GM12878 (cell line): Measurements from ENCODE around the gene FFAR3. TPM values are rescaled to one million over a fixed set of nuclear protein-coding genes. Genes with fewer than 3 reads are reported as not detected.

Experiments
- ATAC-seq: fragments of 200-7000 bp; cut with Tn5 transposase; 3 replicates; pipeline ENCODE4 v1.9.1; 2020; ENCODE audit warnings: mild to moderate bottlenecking, moderate library complexity
- BruUV-seq: library from RNA; stranded (reverse); fragments of 400-500 nt; replicated peaks from 2 replicates; lab custom pipeline; 2021; lab: Mats Ljungman, UMichigan
- CTCF ChIA-PET: fragments of 300-600 bp; sonication (Branson Sonifier 250); formaldehyde crosslinking; extraction: SDS; loops from one replicate; lab custom pipeline; 2021; ENCODE audit warnings: inconsistent platforms; lab: Yijun Ruan, JAX
- POLR2A ChIA-PET: fragments of 350-600 bp; formaldehyde crosslinking; extraction: SDS; loops from one replicate; lab custom pipeline; 2021; ENCODE audit warnings: inconsistent platforms; lab: Charles Lee
- RAD21 ChIA-PET: fragments of 300-600 bp; sonication (Branson Sonifier 250); formaldehyde crosslinking; loops from one replicate; lab custom pipeline; 2023; ENCODE audit warnings: antibody characterized with exemption; ENCODE audit not compliant: unreplicated experiment; lab: Charles Lee
- SMC1A ChIA-PET: fragments of 300-600 bp; sonication (Branson Sonifier 250); formaldehyde crosslinking; loops from one replicate; lab custom pipeline; 2023; ENCODE audit not compliant: unreplicated experiment, uncharacterized antibody; lab: Charles Lee
- DNase-seq: peaks from one replicate; pipeline ENCODE4 v3.0.0-alpha.2; 2011; ENCODE audit warnings: low read depth, low spot score
- FAIRE-seq: peaks from 3 replicates; lab custom pipeline; 2011; peaks lifted over from hg19 to GRCh38; lab: Jason Lieb, UNC
- H2AFZ ChIP-seq: 2 replicates; pipeline ENCODE4 v1.6.0; 2011; ENCODE audit warnings: low read depth, low read length, control low read depth; ENCODE audit not compliant: control insufficient read depth
- H3K27ac ChIP-seq: 2 replicates; pipeline ENCODE4 v1.5.1; 2011; ENCODE audit warnings: control low read depth; ENCODE audit not compliant: control insufficient read depth, insufficient read depth
- H3K27me3 ChIP-seq, 2 experiments: replicated peaks in 1 of 2; 2 replicates each; pipeline versions ENCODE4 v1.6.0 to v1.6.1; 2011; ENCODE audit warnings: low read length in 1 of 2; ENCODE audit not compliant: control insufficient read depth in 2 of 2, insufficient read depth in 2 of 2
- H3K36me3 ChIP-seq, 2 experiments: 2 replicates each; pipeline ENCODE4 v1.5.1; 2011; ENCODE audit warnings: low read length in 1 of 2; ENCODE audit not compliant: control insufficient read depth in 2 of 2, insufficient read depth in 2 of 2
- H3K4me1 ChIP-seq: 2 replicates; pipeline ENCODE4 v1.6.1; 2011; ENCODE audit warnings: mild to moderate bottlenecking, low read length, moderate library complexity, mixed read lengths; ENCODE audit not compliant: control insufficient read depth, insufficient read depth
- H3K4me2 ChIP-seq: 2 replicates; pipeline ENCODE4 v1.6.0; 2011; ENCODE audit warnings: control low read depth; ENCODE audit not compliant: control insufficient read depth, insufficient read depth
- H3K4me3 ChIP-seq: fragments of 200-600 bp; sonication (generic); 2 replicates; pipeline ENCODE4 v1.5.1; 2016
- H3K79me2 ChIP-seq: 2 replicates; pipeline ENCODE4 v1.6.0; 2011; ENCODE audit warnings: low read length; ENCODE audit not compliant: control insufficient read depth, insufficient read depth
- H3K9ac ChIP-seq: 2 replicates; pipeline ENCODE4 v1.8.0; 2011; ENCODE audit warnings: low read length, control low read depth, mixed read lengths; ENCODE audit not compliant: control insufficient read depth, insufficient read depth
- H3K9me3 ChIP-seq: replicated peaks from 3 replicates; pipeline ENCODE4 v1.5.1; 2011; ENCODE audit warnings: mild to moderate bottlenecking, low read length; ENCODE audit not compliant: control insufficient read depth, insufficient read depth
- H4K20me1 ChIP-seq: 2 replicates; pipeline ENCODE4 v1.6.0; 2011; ENCODE audit not compliant: control insufficient read depth, insufficient read depth
- HDGF ChIP-seq: fragments of 450-650 bp; IDR thresholded peaks from 2 replicates; pipeline ENCODE4 v1.6.1; 2016; ENCODE audit warnings: antibody characterized with exemption
- NR2C2 ChIP-seq: IDR thresholded peaks from 2 replicates; pipeline ENCODE4 v1.6.1; 2011; ENCODE audit warnings: borderline replicate concordance, low read depth; ENCODE audit not compliant: control insufficient read depth, insufficient read length
- POLR2A ChIP-seq: IDR thresholded peaks from 2 replicates; pipeline ENCODE4 v1.6.1; 2011; ENCODE audit warnings: low read depth, mild to moderate bottlenecking, low read length
- WGBS: methylation state at CpG from one replicate; pipeline ENCODE4 v1.1.6; 2016; ENCODE audit warnings: low lambda C conversion rate; ENCODE audit not compliant: insufficient replicate concordance, insufficient coverage; ENCODE audit errors: missing lambda C conversion rate; 5-methylcytosine and 5-hydroxymethylcytosine counted together
- in situ Hi-C: fragments of 300-500 bp; cut with MboI; formaldehyde crosslinking; loops from 9 replicates; pipeline ENCODE4 v1.14.3; 2018; ENCODE audit warnings: mixed read lengths
- intact Hi-C: fragments of 100-400 bp; cut with micrococcal nuclease; formaldehyde crosslinking; loops from one replicate; pipeline ENCODE4 v1.14.2; 2022; ENCODE audit not compliant: unreplicated experiment
- polyA plus RNA-seq, 11 experiments: library from polyadenylated mRNA; depleted of rRNA in 4 of 11; unstranded in 6 of 11; stranded (reverse) in 5 of 11; fragments of >200 nt; fragmentation: Nextera tagmentation in 4 of 11; fragmentation: Illumina TruSeq in 1 of 11; extraction: Ambion mirVana in 4 of 11; extraction: Trizol in 1 of 11; gene quantifications; 1 replicate in 1 of 11; 2 replicates in 10 of 11; pipeline versions ENCODE4 v1.2.1 to v1.2.3, GENCODE V29; 2011 to 2016; ENCODE audit warnings: inconsistent platforms in 2 of 11, missing spikeins in 2 of 11, low read depth in 1 of 11
- total RNA-seq, 4 experiments: library from RNA; depleted of rRNA in 3 of 4; stranded (reverse); fragments of >200 nt in 3 of 4; fragmentation: Illumina TruSeq in 1 of 4; extraction: Trizol in 1 of 4; gene quantifications; 2 replicates each; pipeline versions ENCODE4 v1.2.1 to v1.2.3, GENCODE V29; 2013 to 2021

FFAR3 gene
- total and polyA plus RNA-seq, 10 of the 15 experiments (the other 5 are each of a cell fraction or from before 2014, with no cell fraction given), result 0.15 to 0.18 TPM; not detected in 8

- BruUV-seq, result no TSS peak
- Histone ChIP-seq H3K9ac (no peak overlapping the region), H3K27me3 (no peaks in the 10 kb centered on the region), H3K9me3 (no peaks in the 10 kb centered on the region), H3K4me1 (peaks cover 48% of the 10 kb centered on the region), H3K4me2 (peak overlapping the region; percentile 61), H2AFZ (no peak overlapping the region), H3K36me3 (peaks cover 25 to 27% of the 10 kb centered on the region in 2 experiments), H3K4me3 (peak overlapping the region; percentile 49; the same call in 1 of the 2 replicates), H4K20me1 (no peaks in the 10 kb centered on the region), H3K79me2 (peaks cover 50% of the 10 kb centered on the region), H3K27ac (peak overlapping the region; percentile 93; the same call in 1 of the 2 replicates)
- TF ChIP-seq NR2C2, result no peak
- TF ChIP-seq POLR2A, result peak; percentile 71
- 0 out of 2 replicates have a peak, but pooled peaks have one; percentile 1 for TF ChIP-seq HDGF
- intact Hi-C loops, result no loop called here
- no peak for ATAC-seq
- CTCF ChIA-PET, result interaction anchor here (0.7 to 5.1 kb wide), 5 partner anchors 11 to 159 kb away, joined by 3 to 61 read pairs (median 6); partner anchors contain the start of gene FFAR1
- in situ Hi-C loops, result loop anchor here (10.0 kb wide), 1 partner anchor 568 kb away; the partner anchor contains the start of genes HCST, NFKBID and TYROBP
- SMC1A ChIA-PET, result interaction anchor here (0.7 to 9.8 kb wide), 8 partner anchors 11 to 156 kb away, joined by 3 to 152 read pairs (median 16); partner anchors contain the start of gene FFAR1
- DNase-seq, result no peak
- RAD21 ChIA-PET, result interaction anchor here (1.0 to 9.4 kb wide), 5 partner anchors 11 to 29 kb away, joined by 3 to 127 read pairs (median 12); partner anchors contain the start of gene FFAR1
- no peak for FAIRE-seq
- POLR2A ChIA-PET, result interaction anchor here (0.8 to 7.2 kb wide), 4 partner anchors 10 to 16 kb away, joined by 3 to 135 read pairs (median 30); partner anchors contain the start of gene FFAR1
- 91% methylated on average over 21 of the region's 21 CpGs for WGBS
Measured at GRCh38 chr19:35336166-35336955, 21.9 kb upstream of the FFAR3 start.
